ENCODE results near the gene FOXE3.

Gene FOXE3

GRCh38 chr1:47434051-47434842 lies 18.2 kb downstream of the FOXE3 start:
- peak in 30 of 51 donors; percentile 9 to 60 (median 36) for DNase-seq

- no peak for DNase-seq
Measured at GRCh38 chr1:47435506-47436303, 19.6 kb downstream of the FOXE3 start.

GRCh38 chr1:47436304-47436978 lies 20.4 kb downstream of the FOXE3 start:
- DNase-seq, result peak in 22 of 51 donors; percentile 2 to 58 (median 14)

GRCh38 chr1:47436979-47437446 lies 20.9 kb downstream of the FOXE3 start:
- DNase-seq, result no peak

GRCh38 chr1:47437447-47438164 lies 21.5 kb downstream of the FOXE3 start, which contains the start of gene FOXD2:
Gene FOXD2, plus strand, starts transcription at chr1:47438044. Its CDS starts 92 bp downstream, at chr1:47438136.
- peak in 46 of 51 donors; percentile 11 to 79 (median 52) for DNase-seq

- no peak for DNase-seq
Measured at GRCh38 chr1:47438165-47439016, 22.3 kb downstream of the FOXE3 start.

- DNase-seq, result no peak
Measured at GRCh38 chr1:47439017-47439818, 23.1 kb downstream of the FOXE3 start.

- DNase-seq, result no peak
Measured at GRCh38 chr1:47439819-47440598, 23.9 kb downstream of the FOXE3 start.

- no peak for DNase-seq
Measured at GRCh38 chr1:47440599-47441081, 24.6 kb downstream of the FOXE3 start.

- no peak for DNase-seq
Measured at GRCh38 chr1:47441450-47442106, 25.5 kb downstream of the FOXE3 start.

GRCh38 chr1:47442202-47442601 lies 26.1 kb downstream of the FOXE3 start:
- no peak for DNase-seq

- DNase-seq, result no peak
Measured at GRCh38 chr1:47442842-47443529, 26.9 kb downstream of the FOXE3 start.

- DNase-seq, result no peak
Measured at GRCh38 chr1:47443530-47444296, 27.6 kb downstream of the FOXE3 start.

- no peak for DNase-seq
Measured at GRCh38 chr1:47444297-47444561, 28.1 kb downstream of the FOXE3 start.

GRCh38 chr1:47444562-47445465 lies 28.7 kb downstream of the FOXE3 start:
- DNase-seq, result no peak

Data from hypothalamus (tissue), 51 donors.